H1 (cell line): Measurements from ENCODE around the gene PTPRG. TPM values are rescaled to one million over a fixed set of nuclear protein-coding genes. Genes with fewer than 3 reads are reported as not detected.

Experiments
- RXRA ChIP-seq: IDR thresholded peaks from 2 replicates; pipeline ENCODE4 v1.6.1; 2011; ENCODE audit warnings: low read depth, mild to moderate bottlenecking, low read length, moderate library complexity; ENCODE audit not compliant: insufficient read depth
- polyA plus RNA-seq, 7 experiments: library from polyadenylated mRNA; depleted of rRNA in 3 of 7; stranded (reverse) in 5 of 7; unstranded in 2 of 7; fragments of >200 nt in 5 of 7; fragments of 200-250 nt in 2 of 7; gene quantifications; 1 replicate in 5 of 7; 2 replicates in 1 of 7; 4 replicates in 1 of 7; pipeline versions ENCODE4 v1.2.1 to v1.2.3, GENCODE V29; 2011 to 2013; ENCODE audit warnings: missing spikeins in 2 of 7, mixed read lengths in 2 of 7
- total RNA-seq: library from RNA; stranded (reverse); fragmentation: NEBNext Ultra II Directional; extraction: Animal tissue kit (Norgen Biotek cat#: 25700); gene quantifications from 2 replicates; pipeline ENCODE4 v1.2.1, GENCODE V29; 2021

PTPRG gene
- total and polyA plus RNA-seq, 2 of the 8 experiments (the other 6 are each of a cell fraction or from before 2014, with no cell fraction given) = 23.3 to 96.2 TPM

DNA sequence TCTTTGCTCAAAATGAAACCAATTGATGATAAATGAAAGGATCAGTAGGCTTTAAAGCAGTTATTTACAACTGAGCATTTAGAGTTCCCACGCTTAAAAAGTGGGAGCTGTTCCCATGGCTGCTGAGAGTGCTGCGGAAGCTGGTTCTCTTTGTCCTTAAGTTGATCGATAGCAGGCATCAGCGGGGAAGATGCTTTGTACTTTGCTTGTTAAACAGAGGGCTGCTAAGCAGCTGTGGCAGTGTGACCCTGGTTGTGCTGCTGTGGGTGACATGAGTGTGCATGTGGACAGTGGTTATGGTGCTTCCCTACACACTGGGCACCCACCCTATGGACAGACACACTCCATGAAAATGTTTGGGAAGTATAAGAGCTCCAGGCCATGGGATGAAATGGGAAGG is 96.3 kb downstream of the PTPRG start (continued):
- no peak for TF ChIP-seq RXRA
- TF ChIP-seq, all 59 proteins: peak for 0
